Keratinocyte (primary cell): ENCODE results near the gene ITPR2. TPM values are rescaled to one million over a fixed set of nuclear protein-coding genes. Genes with fewer than 3 reads are reported as not detected.

Source experiments
- DNase-seq: peaks from one replicate; pipeline ENCODE4 v3.0.0-alpha.2; 2011; ENCODE audit warnings: low read depth, missing footprints, low spot score
- FAIRE-seq: peaks from 2 replicates; lab custom pipeline; 2011; peaks lifted over from hg19 to GRCh38; lab: Jason Lieb, UNC
- H2AFZ ChIP-seq: 2 replicates; pipeline ENCODE4 v1.6.0; 2012; ENCODE audit warnings: low read length, control low read depth, inconsistent platforms; ENCODE audit not compliant: control insufficient read depth
- H3K27ac ChIP-seq: 2 replicates; pipeline ENCODE4 v1.5.1; 2011; ENCODE audit warnings: low read length; ENCODE audit not compliant: control insufficient read depth, insufficient read depth
- H3K27me3 ChIP-seq: 3 replicates; pipeline ENCODE4 v1.6.0; 2011; ENCODE audit warnings: low read length; ENCODE audit not compliant: control insufficient read depth, insufficient read depth; ENCODE audit errors: extremely low read depth
- H3K36me3 ChIP-seq, 2 experiments: 2 replicates in 1 of 2; 3 replicates in 1 of 2; pipeline ENCODE4 v1.5.1; 2011; ENCODE audit warnings: low read length in 2 of 2, mild to moderate bottlenecking in 1 of 2; ENCODE audit not compliant: control insufficient read depth in 2 of 2, insufficient read depth in 2 of 2; ENCODE audit errors: extremely low read depth in 1 of 2
- H3K4me1 ChIP-seq: 3 replicates; pipeline ENCODE4 v1.5.1; 2011; ENCODE audit warnings: low read length; ENCODE audit not compliant: control insufficient read depth, insufficient read depth; ENCODE audit errors: extremely low read depth
- H3K4me2 ChIP-seq: 3 replicates; pipeline ENCODE4 v1.6.0; 2011; ENCODE audit warnings: low read depth, low read length; ENCODE audit not compliant: control insufficient read depth, insufficient read depth; ENCODE audit errors: extremely low read depth
- H3K4me3 ChIP-seq, 3 experiments: fragments of 200-600 bp in 1 of 3; sonication (generic) in 1 of 3; 2 replicates in 2 of 3; 3 replicates in 1 of 3; pipeline ENCODE4 v1.5.1; 2011 to 2016; ENCODE audit warnings: low read length in 3 of 3, mild to moderate bottlenecking in 3 of 3, control low read depth in 2 of 3, inconsistent platforms in 1 of 3, low read depth in 1 of 3, mixed read lengths in 1 of 3, mixed run types in 1 of 3, moderate library complexity in 1 of 3; ENCODE audit not compliant: control insufficient read depth in 2 of 3, insufficient read depth in 2 of 3; ENCODE audit errors: extremely low read depth in 1 of 3
- H3K79me2 ChIP-seq: 2 replicates; pipeline ENCODE4 v1.6.0; 2012; ENCODE audit warnings: low read length; ENCODE audit not compliant: control insufficient read depth, insufficient read depth
- H3K9ac ChIP-seq: 3 replicates; pipeline ENCODE4 v1.6.0; 2011; ENCODE audit warnings: low read length; ENCODE audit not compliant: control insufficient read depth, insufficient read depth; ENCODE audit errors: extremely low read depth
- H3K9me1 ChIP-seq: 3 replicates; pipeline ENCODE4 v1.6.0; 2011; ENCODE audit warnings: low read length; ENCODE audit not compliant: control insufficient read depth, insufficient read depth; ENCODE audit errors: extremely low read depth
- H3K9me3 ChIP-seq: 2 replicates; pipeline ENCODE4 v1.5.1; 2012; ENCODE audit warnings: low read depth, low read length; ENCODE audit not compliant: control insufficient read depth
- H4K20me1 ChIP-seq: 3 replicates; pipeline ENCODE4 v1.6.0; 2011; ENCODE audit warnings: low read length; ENCODE audit not compliant: control insufficient read depth, insufficient read depth; ENCODE audit errors: extremely low read depth
- EZH2 ChIP-seq: IDR thresholded peaks from one replicate; pipeline ENCODE4 v1.6.1; 2012; ENCODE audit warnings: inconsistent platforms, mild to moderate bottlenecking, low read length, moderate library complexity
- dilution Hi-C: fragments of 300-500 bp; cut with MboI; formaldehyde crosslinking; loops from one replicate; pipeline ENCODE4 v1.7.0; 2020; ENCODE audit warnings: low sequenced_read_pairs; ENCODE audit not compliant: extremely low pct_ligation_motif_present
- polyA plus RNA-seq, 5 experiments: library from polyadenylated mRNA; depleted of rRNA in 3 of 5; stranded (reverse) in 3 of 5; stranded (forward) in 1 of 5; unstranded in 1 of 5; fragments of >200 nt; gene quantifications; 1 replicate in 1 of 5; 2 replicates in 3 of 5; 3 replicates in 1 of 5; pipeline versions ENCODE4 v1.2.1 to v1.2.3, GENCODE V29; 2011 to 2012; ENCODE audit warnings: missing spikeins in 2 of 5, low read depth in 1 of 5, low replicate concordance in 1 of 5
- TF ChIP-seq, protein P1 (sequence below), 3 experiments: IDR thresholded peaks in 1 of 3; conservative IDR thresholded peaks in 1 of 3; optimal IDR thresholded peaks in 1 of 3; 2 replicates in 2 of 3; 3 replicates in 1 of 3; pipeline versions ENCODE3 to v1.5.1; 2011; ENCODE audit warnings: low read length in 3 of 3, mild to moderate bottlenecking in 3 of 3, moderate library complexity in 2 of 3, control low read depth in 1 of 3, inconsistent platforms in 1 of 3; ENCODE audit not compliant: insufficient read depth in 2 of 3; ENCODE audit errors: extremely low read depth in 1 of 3

The ITPR2 gene
- polyA plus RNA-seq, 1 donor (not counting 4 experiments of a cell fraction or from before 2014, with no cell fraction given), result 7.6 TPM

DNA sequence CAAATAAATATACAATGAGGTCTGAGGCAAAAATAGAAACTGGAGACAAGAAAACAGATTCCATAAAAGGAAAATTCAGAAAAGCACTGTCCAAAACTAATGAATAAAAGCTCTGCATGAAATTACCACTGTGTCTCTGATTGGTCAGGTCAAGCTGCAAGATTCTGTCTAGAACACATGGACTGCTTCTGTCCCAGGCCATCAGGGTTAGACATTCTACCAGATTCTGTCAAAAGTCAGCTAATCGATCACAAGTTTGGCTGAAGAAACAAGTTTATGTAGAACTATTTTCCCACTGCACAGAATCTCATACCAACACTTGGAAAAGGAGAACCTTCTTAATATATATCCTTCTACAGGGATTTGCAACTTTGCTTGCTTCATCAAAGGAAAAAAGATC, 223.0 kb downstream of the ITPR2 start:
- H3K4me2 ChIP-seq, result no peak overlapping the region
- no peak for TF ChIP-seq EZH2
- TF ChIP-seq, protein P1, sequence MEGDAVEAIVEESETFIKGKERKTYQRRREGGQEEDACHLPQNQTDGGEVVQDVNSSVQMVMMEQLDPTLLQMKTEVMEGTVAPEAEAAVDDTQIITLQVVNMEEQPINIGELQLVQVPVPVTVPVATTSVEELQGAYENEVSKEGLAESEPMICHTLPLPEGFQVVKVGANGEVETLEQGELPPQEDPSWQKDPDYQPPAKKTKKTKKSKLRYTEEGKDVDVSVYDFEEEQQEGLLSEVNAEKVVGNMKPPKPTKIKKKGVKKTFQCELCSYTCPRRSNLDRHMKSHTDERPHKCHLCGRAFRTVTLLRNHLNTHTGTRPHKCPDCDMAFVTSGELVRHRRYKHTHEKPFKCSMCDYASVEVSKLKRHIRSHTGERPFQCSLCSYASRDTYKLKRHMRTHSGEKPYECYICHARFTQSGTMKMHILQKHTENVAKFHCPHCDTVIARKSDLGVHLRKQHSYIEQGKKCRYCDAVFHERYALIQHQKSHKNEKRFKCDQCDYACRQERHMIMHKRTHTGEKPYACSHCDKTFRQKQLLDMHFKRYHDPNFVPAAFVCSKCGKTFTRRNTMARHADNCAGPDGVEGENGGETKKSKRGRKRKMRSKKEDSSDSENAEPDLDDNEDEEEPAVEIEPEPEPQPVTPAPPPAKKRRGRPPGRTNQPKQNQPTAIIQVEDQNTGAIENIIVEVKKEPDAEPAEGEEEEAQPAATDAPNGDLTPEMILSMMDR (optimal IDR thresholded peaks at IDR 0.05 in 1 of 3, IDR thresholded peaks at IDR 0.05 in 1 of 3, conservative IDR thresholded peaks at IDR 0.05 in 1 of 3; ENCODE audit: extremely low read depth in 1 of 3, insufficient read depth in 2 of 3, low read length in 3 of 3), result no peak
- no peak overlapping the region for H3K9ac ChIP-seq
- no peak overlapping the region for H3K27ac ChIP-seq
- H3K4me3 ChIP-seq, result no peak overlapping the region
- dilution Hi-C loops, result no loop called here
- no peaks in the 10 kb centered on the region for H3K36me3 ChIP-seq
- H3K4me1 ChIP-seq, result no peaks in the 10 kb centered on the region
- H3K9me1 ChIP-seq, result no peaks in the 10 kb centered on the region
- FAIRE-seq, result no peak
- no peaks in the 10 kb centered on the region for H4K20me1 ChIP-seq
- H3K9me3 ChIP-seq, result no peaks in the 10 kb centered on the region
- DNase-seq, result no peak
- H3K27me3 ChIP-seq, result no peaks in the 10 kb centered on the region
- H3K79me2 ChIP-seq, result no peaks in the 10 kb centered on the region
- H2AFZ ChIP-seq, result no peak overlapping the region

- no peaks in the 10 kb centered on the region for H3K9me3 ChIP-seq
- H3K79me2 ChIP-seq, result no peaks in the 10 kb centered on the region
- H3K4me1 ChIP-seq, result no peaks in the 10 kb centered on the region
- H3K9me1 ChIP-seq, result no peaks in the 10 kb centered on the region
- no peaks in the 10 kb centered on the region for H3K36me3 ChIP-seq
- no peak overlapping the region for H3K4me2 ChIP-seq
- TF ChIP-seq, protein P1 (optimal IDR thresholded peaks at IDR 0.05 in 1 of 3, IDR thresholded peaks at IDR 0.05 in 1 of 3, conservative IDR thresholded peaks at IDR 0.05 in 1 of 3; ENCODE audit: extremely low read depth in 1 of 3, insufficient read depth in 2 of 3, low read length in 3 of 3), result no peak
- TF ChIP-seq EZH2, result no peak
- dilution Hi-C loops, result no loop called here
- H4K20me1 ChIP-seq, result no peaks in the 10 kb centered on the region
- H3K9ac ChIP-seq, result no peak overlapping the region
- H3K27me3 ChIP-seq, result no peaks in the 10 kb centered on the region
- DNase-seq (no peak), FAIRE-seq (no peak)
- H2AFZ ChIP-seq, result no peak overlapping the region
- no peak overlapping the region for H3K27ac ChIP-seq
- no peak overlapping the region for H3K4me3 ChIP-seq
Measured at GRCh38 chr12:26608706-26609105, 224.3 kb downstream of the ITPR2 start.
